GM12878 (cell line): Measurements from ENCODE around the gene MEG3. TPM values are rescaled to one million over a fixed set of nuclear protein-coding genes. Genes with fewer than 3 reads are reported as not detected.

Experiments used
- ATAC-seq: fragments of 200-7000 bp; cut with Tn5 transposase; 3 replicates; pipeline ENCODE4 v1.9.1; 2020; ENCODE audit warnings: mild to moderate bottlenecking, moderate library complexity
- BruUV-seq: library from RNA; stranded (reverse); fragments of 400-500 nt; replicated peaks from 2 replicates; lab custom pipeline; 2021; lab: Mats Ljungman, UMichigan
- CTCF ChIA-PET: fragments of 300-600 bp; sonication (Branson Sonifier 250); formaldehyde crosslinking; extraction: SDS; loops from one replicate; lab custom pipeline; 2021; ENCODE audit warnings: inconsistent platforms; lab: Yijun Ruan, JAX
- POLR2A ChIA-PET: fragments of 350-600 bp; formaldehyde crosslinking; extraction: SDS; loops from one replicate; lab custom pipeline; 2021; ENCODE audit warnings: inconsistent platforms; lab: Charles Lee
- RAD21 ChIA-PET: fragments of 300-600 bp; sonication (Branson Sonifier 250); formaldehyde crosslinking; loops from one replicate; lab custom pipeline; 2023; ENCODE audit warnings: antibody characterized with exemption; ENCODE audit not compliant: unreplicated experiment; lab: Charles Lee
- SMC1A ChIA-PET: fragments of 300-600 bp; sonication (Branson Sonifier 250); formaldehyde crosslinking; loops from one replicate; lab custom pipeline; 2023; ENCODE audit not compliant: unreplicated experiment, uncharacterized antibody; lab: Charles Lee
- DNase-seq: peaks from one replicate; pipeline ENCODE4 v3.0.0-alpha.2; 2011; ENCODE audit warnings: low read depth, low spot score
- FAIRE-seq: peaks from 3 replicates; lab custom pipeline; 2011; peaks lifted over from hg19 to GRCh38; lab: Jason Lieb, UNC
- H2AFZ ChIP-seq: 2 replicates; pipeline ENCODE4 v1.6.0; 2011; ENCODE audit warnings: low read depth, low read length, control low read depth; ENCODE audit not compliant: control insufficient read depth
- H3K27ac ChIP-seq: 2 replicates; pipeline ENCODE4 v1.5.1; 2011; ENCODE audit warnings: control low read depth; ENCODE audit not compliant: control insufficient read depth, insufficient read depth
- H3K27me3 ChIP-seq, 2 experiments: replicated peaks in 1 of 2; 2 replicates each; pipeline versions ENCODE4 v1.6.0 to v1.6.1; 2011; ENCODE audit warnings: low read length in 1 of 2; ENCODE audit not compliant: control insufficient read depth in 2 of 2, insufficient read depth in 2 of 2
- H3K36me3 ChIP-seq, 2 experiments: 2 replicates each; pipeline ENCODE4 v1.5.1; 2011; ENCODE audit warnings: low read length in 1 of 2; ENCODE audit not compliant: control insufficient read depth in 2 of 2, insufficient read depth in 2 of 2
- H3K4me1 ChIP-seq: 2 replicates; pipeline ENCODE4 v1.6.1; 2011; ENCODE audit warnings: mild to moderate bottlenecking, low read length, moderate library complexity, mixed read lengths; ENCODE audit not compliant: control insufficient read depth, insufficient read depth
- H3K4me2 ChIP-seq: 2 replicates; pipeline ENCODE4 v1.6.0; 2011; ENCODE audit warnings: control low read depth; ENCODE audit not compliant: control insufficient read depth, insufficient read depth
- H3K4me3 ChIP-seq: fragments of 200-600 bp; sonication (generic); 2 replicates; pipeline ENCODE4 v1.5.1; 2016
- H3K79me2 ChIP-seq: 2 replicates; pipeline ENCODE4 v1.6.0; 2011; ENCODE audit warnings: low read length; ENCODE audit not compliant: control insufficient read depth, insufficient read depth
- H3K9ac ChIP-seq: 2 replicates; pipeline ENCODE4 v1.8.0; 2011; ENCODE audit warnings: low read length, control low read depth, mixed read lengths; ENCODE audit not compliant: control insufficient read depth, insufficient read depth
- H3K9me3 ChIP-seq: replicated peaks from 3 replicates; pipeline ENCODE4 v1.5.1; 2011; ENCODE audit warnings: mild to moderate bottlenecking, low read length; ENCODE audit not compliant: control insufficient read depth, insufficient read depth
- H4K20me1 ChIP-seq: 2 replicates; pipeline ENCODE4 v1.6.0; 2011; ENCODE audit not compliant: control insufficient read depth, insufficient read depth
- CBX5 ChIP-seq: sonication (generic); IDR thresholded peaks from 2 replicates; pipeline ENCODE4 v1.6.1; 2016; ENCODE audit warnings: low read depth, moderate library complexity, mild to moderate bottlenecking, inconsistent platforms
- CHD4 ChIP-seq: fragments of 200-600 bp; sonication (generic); IDR thresholded peaks from 2 replicates; pipeline ENCODE4 v1.6.1; 2016; ENCODE audit warnings: mild to moderate bottlenecking
- HDAC2 ChIP-seq: fragments of 200-600 bp; sonication (generic); IDR thresholded peaks from 2 replicates; pipeline ENCODE4 v1.6.1; 2017
- LARP7 ChIP-seq: fragments of 450-650 bp; IDR thresholded peaks from 2 replicates; pipeline ENCODE4 v1.6.1; 2017; ENCODE audit warnings: mild to moderate bottlenecking
- MEF2B ChIP-seq: fragments of 450-650 bp; IDR thresholded peaks from 2 replicates; pipeline ENCODE4 v1.6.1; 2018; ENCODE audit warnings: mild to moderate bottlenecking, moderate library complexity; ENCODE audit not compliant: partially characterized antibody, poor library complexity, severe bottlenecking
- MTA2 ChIP-seq: fragments of 450-650 bp; IDR thresholded peaks from 2 replicates; pipeline ENCODE4 v1.6.1; 2016; ENCODE audit warnings: low read depth, mild to moderate bottlenecking, moderate library complexity
- NR2C1 ChIP-seq: fragments of 450-650 bp; IDR thresholded peaks from 2 replicates; pipeline ENCODE4 v1.6.1; 2017; ENCODE audit warnings: antibody characterized with exemption, mild to moderate bottlenecking, moderate library complexity
- POLR2AphosphoS5 ChIP-seq: IDR thresholded peaks from 2 replicates; pipeline ENCODE4 v1.6.1; 2011; ENCODE audit warnings: mild to moderate bottlenecking, low read length, inconsistent platforms
- RFX5 ChIP-seq: IDR thresholded peaks from 2 replicates; pipeline ENCODE4 v1.6.1; 2011; ENCODE audit warnings: low read depth, low read length, improper control_type of control experiment
- SMAD5 ChIP-seq: IDR thresholded peaks from 2 replicates; pipeline ENCODE4 v1.6.1; 2016; ENCODE audit warnings: antibody characterized with exemption, low read depth
- YY1 ChIP-seq: IDR thresholded peaks from 2 replicates; pipeline ENCODE4 v1.6.1; 2011; ENCODE audit warnings: low read depth, mild to moderate bottlenecking, low read length
- WGBS: methylation state at CpG from one replicate; pipeline ENCODE4 v1.1.6; 2016; ENCODE audit warnings: low lambda C conversion rate; ENCODE audit not compliant: insufficient replicate concordance, insufficient coverage; ENCODE audit errors: missing lambda C conversion rate; 5-methylcytosine and 5-hydroxymethylcytosine counted together
- in situ Hi-C: fragments of 300-500 bp; cut with MboI; formaldehyde crosslinking; loops from 9 replicates; pipeline ENCODE4 v1.14.3; 2018; ENCODE audit warnings: mixed read lengths
- intact Hi-C: fragments of 100-400 bp; cut with micrococcal nuclease; formaldehyde crosslinking; loops from one replicate; pipeline ENCODE4 v1.14.2; 2022; ENCODE audit not compliant: unreplicated experiment
- polyA plus RNA-seq, 11 experiments: library from polyadenylated mRNA; depleted of rRNA in 4 of 11; unstranded in 6 of 11; stranded (reverse) in 5 of 11; fragments of >200 nt; fragmentation: Nextera tagmentation in 4 of 11; fragmentation: Illumina TruSeq in 1 of 11; extraction: Ambion mirVana in 4 of 11; extraction: Trizol in 1 of 11; gene quantifications; 1 replicate in 1 of 11; 2 replicates in 10 of 11; pipeline versions ENCODE4 v1.2.1 to v1.2.3, GENCODE V29; 2011 to 2016; ENCODE audit warnings: inconsistent platforms in 2 of 11, missing spikeins in 2 of 11, low read depth in 1 of 11
- total RNA-seq, 4 experiments: library from RNA; depleted of rRNA in 3 of 4; stranded (reverse); fragments of >200 nt in 3 of 4; fragmentation: Illumina TruSeq in 1 of 4; extraction: Trizol in 1 of 4; gene quantifications; 2 replicates each; pipeline versions ENCODE4 v1.2.1 to v1.2.3, GENCODE V29; 2013 to 2021
- TF ChIP-seq, protein P1 (sequence below): fragments of 450-650 bp; IDR thresholded peaks from 2 replicates; pipeline ENCODE4 v1.6.1; 2018; ENCODE audit warnings: mild to moderate bottlenecking, low read depth, moderate library complexity; ENCODE audit not compliant: partially characterized antibody
- TF ChIP-seq, protein P2 (sequence below): IDR thresholded peaks from 2 replicates; pipeline ENCODE4 v1.6.1; 2011; ENCODE audit warnings: borderline replicate concordance, low read depth, mild to moderate bottlenecking, moderate library complexity, mixed read lengths, low read length; ENCODE audit not compliant: insufficient read depth; ENCODE audit errors: extremely low read length
- TF ChIP-seq, protein P3 (sequence below): fragments of 450-650 bp; IDR thresholded peaks from 2 replicates; pipeline ENCODE4 v1.6.1; 2017; ENCODE audit warnings: antibody characterized with exemption, mild to moderate bottlenecking, moderate library complexity
- TF ChIP-seq, protein P4 (sequence below): fragments of 450-650 bp; IDR thresholded peaks from 2 replicates; pipeline ENCODE4 v1.6.1; 2014; ENCODE audit warnings: mild to moderate bottlenecking

MEG3 gene
- total and polyA plus RNA-seq, 10 of the 15 experiments (the other 5 are each of a cell fraction or from before 2014, with no cell fraction given) = 0.03 to 2.9 (median 0.95) TPM; not detected in 7

DNA sequence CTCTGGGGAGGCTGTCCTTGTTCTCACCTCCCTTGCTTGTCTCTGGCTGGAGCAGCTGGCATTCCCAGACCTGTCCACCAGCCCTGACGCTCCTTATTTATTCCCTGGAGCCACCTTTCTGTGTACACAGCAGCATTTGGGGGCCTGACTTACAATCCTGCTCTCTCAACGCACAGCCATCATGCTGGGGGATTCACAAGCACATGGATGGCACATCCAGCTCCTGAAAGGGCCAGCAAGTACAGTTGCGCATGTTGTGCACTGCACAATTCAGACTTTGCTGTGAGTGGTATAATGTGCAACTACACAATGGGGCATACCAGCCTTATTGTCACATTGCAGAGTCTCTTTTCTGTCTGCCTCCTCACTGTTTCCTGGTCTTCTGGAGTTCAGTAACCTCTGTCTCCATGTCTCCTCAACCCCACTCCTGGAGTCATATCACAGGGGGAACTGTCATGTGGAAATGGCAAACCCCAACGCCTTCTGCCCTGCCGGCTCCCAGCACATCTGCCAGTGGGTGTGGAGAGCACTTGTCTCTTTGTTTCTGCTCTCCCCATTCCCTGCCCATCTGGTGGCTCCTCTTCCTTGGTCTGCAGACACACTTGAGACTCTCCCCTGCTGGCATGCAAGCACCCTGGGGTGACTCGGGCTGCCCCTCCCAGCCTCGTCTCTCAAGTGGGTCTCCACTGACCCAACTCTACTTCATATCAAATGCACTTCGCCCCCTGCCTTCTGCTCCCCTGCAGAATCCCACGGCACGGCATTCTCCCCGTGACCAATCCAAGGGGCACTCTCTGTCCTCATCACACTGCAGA is 41.2 kb upstream of the MEG3 start (continued):
- TF ChIP-seq, protein P1, sequence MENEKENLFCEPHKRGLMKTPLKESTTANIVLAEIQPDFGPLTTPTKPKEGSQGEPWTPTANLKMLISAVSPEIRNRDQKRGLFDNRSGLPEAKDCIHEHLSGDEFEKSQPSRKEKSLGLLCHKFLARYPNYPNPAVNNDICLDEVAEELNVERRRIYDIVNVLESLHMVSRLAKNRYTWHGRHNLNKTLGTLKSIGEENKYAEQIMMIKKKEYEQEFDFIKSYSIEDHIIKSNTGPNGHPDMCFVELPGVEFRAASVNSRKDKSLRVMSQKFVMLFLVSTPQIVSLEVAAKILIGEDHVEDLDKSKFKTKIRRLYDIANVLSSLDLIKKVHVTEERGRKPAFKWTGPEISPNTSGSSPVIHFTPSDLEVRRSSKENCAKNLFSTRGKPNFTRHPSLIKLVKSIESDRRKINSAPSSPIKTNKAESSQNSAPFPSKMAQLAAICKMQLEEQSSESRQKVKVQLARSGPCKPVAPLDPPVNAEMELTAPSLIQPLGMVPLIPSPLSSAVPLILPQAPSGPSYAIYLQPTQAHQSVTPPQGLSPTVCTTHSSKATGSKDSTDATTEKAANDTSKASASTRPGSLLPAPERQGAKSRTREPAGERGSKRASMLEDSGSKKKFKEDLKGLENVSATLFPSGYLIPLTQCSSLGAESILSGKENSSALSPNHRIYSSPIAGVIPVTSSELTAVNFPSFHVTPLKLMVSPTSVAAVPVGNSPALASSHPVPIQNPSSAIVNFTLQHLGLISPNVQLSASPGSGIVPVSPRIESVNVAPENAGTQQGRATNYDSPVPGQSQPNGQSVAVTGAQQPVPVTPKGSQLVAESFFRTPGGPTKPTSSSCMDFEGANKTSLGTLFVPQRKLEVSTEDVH = no peak
- TF ChIP-seq MEF2B = no peak
- TF ChIP-seq, protein P2, sequence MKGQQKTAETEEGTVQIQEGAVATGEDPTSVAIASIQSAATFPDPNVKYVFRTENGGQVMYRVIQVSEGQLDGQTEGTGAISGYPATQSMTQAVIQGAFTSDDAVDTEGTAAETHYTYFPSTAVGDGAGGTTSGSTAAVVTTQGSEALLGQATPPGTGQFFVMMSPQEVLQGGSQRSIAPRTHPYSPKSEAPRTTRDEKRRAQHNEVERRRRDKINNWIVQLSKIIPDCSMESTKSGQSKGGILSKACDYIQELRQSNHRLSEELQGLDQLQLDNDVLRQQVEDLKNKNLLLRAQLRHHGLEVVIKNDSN = no peak
- TF ChIP-seq POLR2AphosphoS5 = no peak
- TF ChIP-seq NR2C1 = no peak
- no peak for TF ChIP-seq HDAC2
- TF ChIP-seq CHD4 = no peak
- no peak for TF ChIP-seq SMAD5
- TF ChIP-seq YY1 = no peak

DNA sequence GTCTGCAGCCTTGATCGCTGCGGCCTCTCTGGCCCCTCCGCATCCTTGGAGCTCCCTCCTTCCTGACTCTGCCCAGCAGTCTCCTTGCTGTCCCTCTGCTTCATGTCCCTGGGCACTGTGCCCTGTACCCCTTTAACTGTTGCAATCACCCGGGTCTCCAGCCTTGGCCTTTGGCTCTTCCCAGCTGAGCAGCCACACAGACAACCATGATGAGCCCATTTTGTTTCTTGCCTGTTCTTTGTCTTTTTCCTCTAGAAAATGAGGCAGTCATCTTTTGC is 40.6 kb upstream of the MEG3 start:
- no peak overlapping the region for H3K9ac ChIP-seq
- FAIRE-seq (no peak), DNase-seq (no peak), ATAC-seq (no peak)
- RAD21 ChIA-PET = no interaction called here
- no peaks in the 10 kb centered on the region for H4K20me1 ChIP-seq
- H3K27ac ChIP-seq = no peak overlapping the region
- 64% methylated on average over 4 of the region's 4 CpGs for whole genome bisulfite sequencing
- peaks cover 0 to 2% of the 10 kb centered on the region in 2 experiments; a peak in 2 of 4 replicates for H3K27me3 ChIP-seq
- POLR2A ChIA-PET = no interaction called here
- H3K79me2 ChIP-seq = no peaks in the 10 kb centered on the region
- H3K4me1 ChIP-seq = no peaks in the 10 kb centered on the region
- SMC1A ChIA-PET = no interaction called here
- CTCF ChIA-PET = no interaction called here
- H3K36me3 ChIP-seq = no peaks in the 10 kb centered on the region
- H3K9me3 ChIP-seq = no peaks in the 10 kb centered on the region
- intact Hi-C loops = no loop called here
- H2AFZ ChIP-seq = no peak overlapping the region
- H3K4me2 ChIP-seq = no peak overlapping the region
- in situ Hi-C loops = no loop called here
- H3K4me3 ChIP-seq = no peak overlapping the region
- no TSS peak for BruUV-seq
- TF ChIP-seq, protein P3, sequence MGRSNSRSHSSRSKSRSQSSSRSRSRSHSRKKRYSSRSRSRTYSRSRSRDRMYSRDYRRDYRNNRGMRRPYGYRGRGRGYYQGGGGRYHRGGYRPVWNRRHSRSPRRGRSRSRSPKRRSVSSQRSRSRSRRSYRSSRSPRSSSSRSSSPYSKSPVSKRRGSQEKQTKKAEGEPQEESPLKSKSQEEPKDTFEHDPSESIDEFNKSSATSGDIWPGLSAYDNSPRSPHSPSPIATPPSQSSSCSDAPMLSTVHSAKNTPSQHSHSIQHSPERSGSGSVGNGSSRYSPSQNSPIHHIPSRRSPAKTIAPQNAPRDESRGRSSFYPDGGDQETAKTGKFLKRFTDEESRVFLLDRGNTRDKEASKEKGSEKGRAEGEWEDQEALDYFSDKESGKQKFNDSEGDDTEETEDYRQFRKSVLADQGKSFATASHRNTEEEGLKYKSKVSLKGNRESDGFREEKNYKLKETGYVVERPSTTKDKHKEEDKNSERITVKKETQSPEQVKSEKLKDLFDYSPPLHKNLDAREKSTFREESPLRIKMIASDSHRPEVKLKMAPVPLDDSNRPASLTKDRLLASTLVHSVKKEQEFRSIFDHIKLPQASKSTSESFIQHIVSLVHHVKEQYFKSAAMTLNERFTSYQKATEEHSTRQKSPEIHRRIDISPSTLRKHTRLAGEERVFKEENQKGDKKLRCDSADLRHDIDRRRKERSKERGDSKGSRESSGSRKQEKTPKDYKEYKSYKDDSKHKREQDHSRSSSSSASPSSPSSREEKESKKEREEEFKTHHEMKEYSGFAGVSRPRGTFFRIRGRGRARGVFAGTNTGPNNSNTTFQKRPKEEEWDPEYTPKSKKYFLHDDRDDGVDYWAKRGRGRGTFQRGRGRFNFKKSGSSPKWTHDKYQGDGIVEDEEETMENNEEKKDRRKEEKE = no peak
- TF ChIP-seq LARP7 = no peak
- TF ChIP-seq, protein P4, sequence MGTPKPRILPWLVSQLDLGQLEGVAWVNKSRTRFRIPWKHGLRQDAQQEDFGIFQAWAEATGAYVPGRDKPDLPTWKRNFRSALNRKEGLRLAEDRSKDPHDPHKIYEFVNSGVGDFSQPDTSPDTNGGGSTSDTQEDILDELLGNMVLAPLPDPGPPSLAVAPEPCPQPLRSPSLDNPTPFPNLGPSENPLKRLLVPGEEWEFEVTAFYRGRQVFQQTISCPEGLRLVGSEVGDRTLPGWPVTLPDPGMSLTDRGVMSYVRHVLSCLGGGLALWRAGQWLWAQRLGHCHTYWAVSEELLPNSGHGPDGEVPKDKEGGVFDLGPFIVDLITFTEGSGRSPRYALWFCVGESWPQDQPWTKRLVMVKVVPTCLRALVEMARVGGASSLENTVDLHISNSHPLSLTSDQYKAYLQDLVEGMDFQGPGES = no peak
- TF ChIP-seq RFX5 = no peak
- TF ChIP-seq MTA2 = no peak
- no peak for TF ChIP-seq CBX5
